HG02642 (cell line): Measurements from ENCODE around the gene XRCC2.

ENCODE experiments used
- ATAC-seq: cut with Tn5 transposase; IDR thresholded peaks from one replicate; pipeline ENCODE4 v1.9.1; 2021; ENCODE audit warnings: mild to moderate bottlenecking; ENCODE audit not compliant: unreplicated experiment, poor library complexity

XRCC2 gene

DNA sequence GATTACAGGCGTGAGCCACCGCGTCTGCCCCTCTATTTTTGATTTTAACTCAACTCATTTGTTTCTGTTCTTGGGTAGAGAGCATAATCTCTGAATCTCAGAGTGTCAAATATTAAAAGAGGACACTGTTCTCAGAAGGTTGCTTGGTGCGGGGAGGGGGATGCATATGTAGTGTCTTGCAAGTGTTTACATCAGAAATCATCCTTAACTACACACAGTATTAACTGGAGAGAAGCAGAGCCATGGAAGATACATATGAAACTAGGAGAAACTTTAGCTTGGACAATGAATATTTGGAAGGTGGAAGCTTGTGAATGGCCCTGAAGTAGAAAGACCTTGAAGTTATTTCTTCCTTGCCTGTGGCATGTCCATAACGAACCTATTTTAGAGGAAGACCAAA, 57.5 kb downstream of the XRCC2 start:
- ATAC-seq = no peak

DNA sequence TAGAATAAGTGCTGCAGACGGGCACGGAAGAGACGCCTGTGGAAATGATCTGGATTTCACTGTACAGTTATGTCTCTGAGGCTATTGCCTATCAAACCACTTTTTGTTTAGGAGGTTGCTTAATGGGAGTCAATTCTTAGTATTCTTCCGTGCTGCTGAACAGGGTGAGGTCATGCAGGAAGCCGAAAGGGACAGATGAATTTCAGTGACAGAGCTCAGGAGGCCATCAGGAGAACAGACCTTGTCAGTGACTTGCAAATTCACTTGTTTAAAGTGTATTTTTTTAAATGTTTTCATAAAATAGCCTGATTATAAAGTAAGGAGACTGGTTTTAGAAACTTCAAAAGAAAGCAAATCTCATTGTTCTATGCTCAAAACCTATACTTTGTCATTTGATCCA, 58.9 kb downstream of the XRCC2 start:
- no peak for ATAC-seq

DNA sequence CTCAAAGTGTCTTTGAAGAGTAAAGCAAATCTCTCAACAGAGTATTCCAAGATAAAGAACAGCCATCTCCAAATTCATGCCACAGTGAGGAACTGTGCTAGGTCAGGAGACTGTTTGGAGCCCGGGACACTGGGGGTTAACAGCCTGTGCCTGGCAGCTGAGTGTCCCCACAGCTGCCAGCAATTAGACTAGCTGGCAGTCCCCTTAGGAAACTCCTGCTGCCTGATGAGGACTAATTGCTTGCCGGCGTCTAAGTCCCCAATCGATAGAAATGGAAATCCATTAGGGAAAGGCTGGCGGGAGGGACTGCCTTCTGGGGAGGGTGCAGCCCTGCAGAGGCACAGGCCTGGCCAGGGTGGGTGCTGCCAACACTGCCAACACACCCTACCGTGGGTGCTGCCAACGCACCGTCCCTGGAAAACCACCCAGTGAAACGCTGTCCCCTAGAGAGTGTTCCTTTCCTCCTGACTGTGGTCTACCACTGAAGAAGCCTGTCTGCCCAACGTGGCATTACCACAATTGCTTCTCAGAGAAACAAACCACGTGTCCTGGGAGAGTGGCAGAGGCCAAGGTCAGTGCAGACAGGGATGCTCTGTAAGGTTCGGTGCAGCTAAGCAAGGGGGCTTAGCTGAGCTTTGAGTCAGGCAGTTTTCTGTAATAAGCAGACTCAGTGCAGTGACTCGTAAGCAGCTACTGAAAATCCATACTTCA, 60.8 kb downstream of the XRCC2 start:
- ATAC-seq = no peak

DNA sequence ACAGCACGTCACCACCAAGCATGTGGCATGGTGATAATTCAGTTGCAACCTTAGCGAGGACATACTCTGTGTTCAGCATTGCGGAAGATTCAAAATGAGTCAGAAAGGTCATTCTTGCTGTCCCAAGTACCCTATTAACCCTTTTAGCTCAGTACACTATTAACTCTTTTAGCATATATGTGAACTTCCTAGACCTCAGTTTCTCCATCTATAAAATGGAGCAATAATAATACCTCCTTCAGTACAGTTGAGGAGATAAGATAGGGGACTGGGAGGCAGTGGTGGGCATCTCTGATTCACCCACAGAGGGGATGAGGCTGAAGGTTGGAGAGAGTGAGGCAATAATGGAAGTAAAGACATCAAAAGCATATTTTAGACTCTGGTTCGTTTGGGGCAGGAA, 67.3 kb downstream of the XRCC2 start:
- ATAC-seq = no peak

DNA sequence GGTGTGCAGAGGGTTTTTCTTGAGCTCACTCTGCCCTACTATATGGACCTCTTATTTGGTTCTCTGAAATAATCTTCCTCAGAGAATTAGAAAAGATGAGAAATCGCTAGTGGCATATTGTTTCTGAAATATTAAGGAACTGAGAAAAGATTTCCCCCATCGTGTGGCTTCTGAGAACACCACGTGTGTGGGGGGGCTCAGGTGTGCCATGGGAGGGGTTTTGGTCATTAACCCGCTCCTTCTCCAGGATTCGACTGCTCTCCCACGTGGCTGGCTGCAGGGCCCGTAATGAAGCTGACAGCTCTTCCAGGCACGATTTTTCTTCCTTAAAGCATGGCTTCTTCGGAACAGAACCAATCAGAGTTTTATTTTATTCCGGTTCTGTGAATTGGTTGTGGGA, 67.7 kb downstream of the XRCC2 start:
- no peak for ATAC-seq

DNA sequence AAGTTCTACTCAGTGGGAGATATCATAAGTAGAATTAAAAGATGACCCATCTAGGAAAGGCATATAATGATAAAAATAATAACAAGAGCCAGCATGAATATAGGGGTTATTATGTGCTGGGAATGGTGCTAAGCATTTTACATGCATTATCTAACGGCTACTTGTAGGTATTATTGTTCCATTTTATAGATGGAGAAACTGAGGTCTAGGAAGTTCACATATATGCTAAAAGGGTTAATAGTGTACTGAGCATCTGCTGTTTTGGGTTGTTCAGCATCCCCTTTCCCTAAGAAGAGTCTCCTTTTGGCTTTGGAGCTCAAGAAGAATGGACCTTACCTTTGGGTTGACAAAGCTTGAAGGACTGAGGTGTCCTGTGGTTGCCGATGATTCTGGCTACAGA, 68.9 kb downstream of the XRCC2 start:
- no peak for ATAC-seq

DNA sequence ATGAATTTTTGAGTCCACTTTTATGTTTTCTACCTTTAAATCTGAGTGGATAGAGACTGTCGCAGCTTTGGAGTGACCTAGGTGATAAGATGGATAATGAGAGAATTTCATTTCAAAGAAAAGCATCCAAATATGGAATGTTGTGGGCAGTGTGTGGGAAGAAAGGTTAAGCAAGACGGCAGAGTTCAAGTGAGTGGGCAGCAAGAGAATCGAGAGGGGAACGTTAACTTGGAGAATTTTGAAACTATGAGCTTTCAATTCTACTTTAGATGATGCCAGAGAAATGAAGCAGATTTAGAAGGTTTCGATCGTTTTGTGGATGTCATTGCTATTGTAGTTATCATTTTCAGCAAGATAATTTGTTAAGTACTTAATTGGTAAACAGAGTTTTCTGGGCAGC, 73.0 kb downstream of the XRCC2 start:
- no peak for ATAC-seq

DNA sequence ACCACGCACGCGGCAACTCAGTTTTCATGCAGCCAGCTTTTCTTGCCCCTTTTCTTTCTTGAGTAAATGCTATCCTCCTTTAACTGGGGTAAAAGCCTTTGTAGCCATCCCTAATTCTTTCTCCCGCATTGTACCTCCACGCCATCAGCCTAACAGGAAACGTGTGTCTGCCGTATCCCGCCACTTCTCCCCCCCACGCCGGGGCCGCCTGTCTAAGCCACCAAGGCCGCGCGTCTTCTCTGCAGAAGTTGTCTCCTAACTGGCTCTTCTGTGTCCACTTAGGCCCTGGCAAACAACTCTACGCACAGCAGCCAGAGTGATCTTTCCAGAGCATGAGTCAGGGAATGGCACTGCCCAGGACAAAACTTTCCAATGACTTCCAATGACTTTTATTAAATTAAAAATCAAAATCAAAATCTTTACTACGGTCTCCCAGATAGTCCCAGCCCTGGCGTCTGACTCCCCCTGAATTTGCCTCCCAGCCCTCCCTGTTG, 74.6 kb downstream of the XRCC2 start:
- no peak for ATAC-seq

DNA sequence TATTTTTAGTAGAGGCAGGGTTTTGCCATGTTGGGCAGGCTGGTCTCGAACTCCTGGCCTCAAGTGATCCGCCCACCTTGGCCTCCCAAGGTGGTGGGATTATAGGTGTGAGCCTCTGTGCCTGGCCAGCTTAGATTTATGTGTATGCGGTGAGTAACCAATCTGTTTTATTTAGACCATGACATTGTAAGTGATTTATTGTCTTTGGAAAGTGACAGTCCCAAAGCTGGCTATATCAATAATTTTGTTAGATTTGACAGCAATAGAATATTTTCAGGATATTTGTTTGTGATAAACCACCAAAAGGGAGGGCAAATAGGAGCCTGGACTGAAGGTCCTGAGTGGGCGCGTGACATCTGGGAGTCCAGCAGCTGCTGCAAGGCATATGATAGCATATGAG, 75.7 kb downstream of the XRCC2 start:
- ATAC-seq = no peak

DNA sequence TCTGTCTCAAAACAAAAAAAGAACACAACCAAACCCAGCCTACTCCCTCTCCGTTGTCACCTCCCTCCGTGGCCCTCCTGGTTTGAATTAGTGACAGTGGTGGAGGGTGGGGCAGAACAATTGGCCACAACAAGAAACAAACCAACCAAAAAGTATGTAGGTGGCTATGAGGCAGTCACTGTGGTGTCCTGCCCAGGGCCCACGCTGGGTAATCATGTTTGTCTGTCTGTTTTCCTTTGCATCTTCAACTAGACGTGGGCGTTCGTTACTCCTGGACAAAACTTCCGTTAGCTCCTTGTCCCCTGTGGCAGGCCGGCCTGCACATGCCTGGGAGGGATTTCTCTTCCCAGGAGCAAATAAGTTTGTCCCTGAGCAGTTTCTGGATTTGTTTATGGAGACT, 78.4 kb downstream of the XRCC2 start:
- no peak for ATAC-seq

DNA sequence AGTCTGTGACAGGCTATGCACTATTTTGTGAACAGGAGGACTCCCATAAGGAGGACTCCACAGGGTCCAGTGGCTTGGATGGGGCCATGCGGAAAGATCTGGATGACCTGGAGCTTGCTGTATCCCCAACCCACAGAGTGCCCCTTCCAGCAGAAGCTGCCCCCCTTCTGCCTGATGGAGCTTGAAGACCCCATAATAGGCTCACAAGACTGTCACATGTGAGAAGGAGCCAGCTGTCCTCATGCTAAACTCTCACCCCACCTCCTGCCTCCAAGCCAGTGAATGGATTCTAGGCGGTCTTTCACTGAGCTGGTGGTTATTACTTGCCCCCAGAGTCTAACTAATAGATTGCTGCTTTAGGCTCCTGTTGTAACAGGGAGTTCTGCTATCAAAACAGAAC, 79.1 kb downstream of the XRCC2 start:
- ATAC-seq = no peak
